Duodenal mucosa (tissue), 2 donors: ENCODE measurements around the gene CNOT6L.

Source experiments
- H3K27ac ChIP-seq: one replicate; pipeline ENCODE4 v1.7.0; 2013; ENCODE audit warnings: low read depth, low read length
- H3K27me3 ChIP-seq, 2 donors: one replicate each; pipeline ENCODE4 v1.7.0; 2013; ENCODE audit warnings: low read length in 2 of 2, control low read depth in 1 of 2; ENCODE audit not compliant: insufficient read depth in 2 of 2, control insufficient read depth in 1 of 2
- H3K36me3 ChIP-seq, 2 donors: one replicate each; pipeline ENCODE4 v1.7.0; 2013; ENCODE audit warnings: low read length in 2 of 2, control low read depth in 1 of 2; ENCODE audit not compliant: insufficient read depth in 2 of 2, control insufficient read depth in 1 of 2
- H3K4me1 ChIP-seq, 2 donors: one replicate each; pipeline ENCODE4 v1.7.0; 2013; ENCODE audit warnings: low read length in 2 of 2, control low read depth in 1 of 2; ENCODE audit not compliant: insufficient read depth in 2 of 2, control insufficient read depth in 1 of 2
- H3K4me3 ChIP-seq, 2 donors: one replicate each; pipeline ENCODE4 v1.7.0; 2013; ENCODE audit warnings: low read length in 2 of 2, low read depth in 1 of 2
- H3K9ac ChIP-seq, 2 donors: one replicate each; pipeline ENCODE4 v1.7.0; 2013; ENCODE audit warnings: low read length in 2 of 2, low read depth in 1 of 2
- H3K9me3 ChIP-seq, 2 donors: one replicate each; pipeline ENCODE4 v1.7.0; 2013; ENCODE audit warnings: low read length in 2 of 2, control low read depth in 1 of 2; ENCODE audit not compliant: control insufficient read depth in 1 of 2

Gene CNOT6L

GRCh38 chr4:77703666-77704065, 115.5 kb downstream of the CNOT6L start:
- H3K9me3 ChIP-seq: no peaks in the 10 kb centered on the region
- no peaks in the 10 kb centered on the region for H3K36me3 ChIP-seq
- no peaks in the 10 kb centered on the region for H3K27me3 ChIP-seq
- H3K27ac ChIP-seq: no peak overlapping the region
- H3K9ac ChIP-seq: no peak overlapping the region
- no peaks in the 10 kb centered on the region for H3K4me1 ChIP-seq
- H3K4me3 ChIP-seq: no peak overlapping the region

DNA sequence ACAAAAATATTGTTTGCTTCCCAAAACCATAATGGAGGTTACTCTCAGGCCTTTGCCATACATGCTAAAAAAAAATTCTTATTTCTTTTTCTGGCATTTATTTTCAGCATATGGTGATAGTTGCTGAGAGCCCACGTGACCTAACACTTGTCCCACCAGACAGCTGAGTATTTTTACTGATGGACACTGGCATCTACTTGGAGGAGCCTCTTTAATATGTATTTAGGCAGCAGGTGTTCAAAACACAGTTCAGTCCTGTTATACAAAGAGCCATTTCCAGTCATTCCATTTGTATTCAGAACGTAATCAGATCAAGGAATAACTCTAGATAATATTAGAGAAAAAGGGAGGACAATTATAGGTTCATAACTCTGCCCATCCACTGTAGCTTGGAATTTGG, 118.0 kb downstream of the CNOT6L start:
- no peaks in the 10 kb centered on the region for H3K27me3 ChIP-seq
- H3K9me3 ChIP-seq: no peaks in the 10 kb centered on the region
- H3K4me1 ChIP-seq: no peaks in the 10 kb centered on the region
- no peak overlapping the region for H3K4me3 ChIP-seq
- no peak overlapping the region for H3K27ac ChIP-seq
- no peak overlapping the region for H3K9ac ChIP-seq
- no peaks in the 10 kb centered on the region for H3K36me3 ChIP-seq

DNA sequence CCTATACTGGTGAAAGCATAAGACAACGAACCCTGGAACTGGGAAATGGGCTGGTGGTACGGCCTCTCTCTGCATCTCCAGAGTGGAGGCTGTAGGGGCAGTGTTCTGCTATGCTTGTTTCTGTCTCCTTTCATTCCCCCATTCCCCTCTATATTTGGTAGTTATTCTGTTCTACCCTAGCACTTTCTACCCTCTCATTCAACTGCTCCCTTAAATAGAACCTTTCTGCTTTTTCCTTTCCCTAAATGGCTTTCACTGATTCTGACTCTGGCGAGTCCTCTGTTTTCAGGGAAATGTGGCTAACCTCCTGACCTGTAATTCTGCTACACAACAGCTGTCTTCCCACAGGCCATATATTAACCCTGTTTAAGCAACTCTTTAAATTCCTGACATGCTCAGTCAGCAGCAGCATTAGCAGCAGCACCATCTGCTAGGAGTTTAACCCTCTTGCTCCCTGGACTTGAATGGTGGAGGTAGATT, 119.4 kb downstream of the CNOT6L start:
- H3K4me3 ChIP-seq: no peak overlapping the region
- no peak overlapping the region for H3K27ac ChIP-seq
- no peaks in the 10 kb centered on the region for H3K4me1 ChIP-seq
- no peaks in the 10 kb centered on the region for H3K9me3 ChIP-seq
- no peaks in the 10 kb centered on the region for H3K36me3 ChIP-seq
- H3K27me3 ChIP-seq: no peaks in the 10 kb centered on the region
- no peak overlapping the region for H3K9ac ChIP-seq

DNA sequence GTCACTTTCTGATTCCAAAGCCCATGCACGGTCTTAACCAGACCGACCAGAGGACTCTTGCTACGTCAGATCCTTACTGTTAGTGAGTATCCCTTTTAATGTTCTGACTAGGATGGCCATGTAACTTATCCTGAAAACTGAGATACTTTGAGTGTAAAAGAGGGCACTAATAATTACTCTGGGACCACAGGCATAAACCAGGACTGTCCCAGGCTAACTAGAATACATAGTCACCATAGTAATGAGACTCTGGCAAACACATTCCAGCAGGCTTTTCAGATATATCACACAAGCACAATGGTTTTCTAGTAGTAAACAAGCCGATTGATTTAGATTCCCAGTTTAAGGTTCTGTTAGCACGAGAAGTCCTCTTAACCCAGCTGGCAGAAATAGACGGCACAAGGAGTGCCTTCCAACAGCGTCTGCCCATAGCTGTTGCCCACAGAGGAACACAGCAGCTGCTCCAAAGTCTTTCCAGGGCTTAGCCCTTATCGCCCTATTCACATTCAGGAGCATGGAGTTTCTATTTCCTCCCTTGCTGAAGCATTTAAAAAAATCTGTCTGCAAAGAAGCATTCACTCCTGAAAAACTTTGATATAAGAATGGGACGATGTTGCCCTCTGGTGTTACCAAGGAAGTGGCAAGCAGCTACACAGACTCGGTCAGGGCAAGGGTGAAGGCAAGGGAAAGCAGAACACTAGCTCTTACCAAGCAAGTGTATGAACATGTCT, 121.1 kb downstream of the CNOT6L start:
- H3K4me3 ChIP-seq: peak overlapping the region; percentile 23 to 40
- H3K27me3 ChIP-seq: no peaks in the 10 kb centered on the region
- no peaks in the 10 kb centered on the region for H3K4me1 ChIP-seq
- no peak overlapping the region for H3K9ac ChIP-seq
- no peaks in the 10 kb centered on the region for H3K36me3 ChIP-seq
- no peak overlapping the region for H3K27ac ChIP-seq
- H3K9me3 ChIP-seq: no peaks in the 10 kb centered on the region

- Histone ChIP-seq H3K9me3 (no peaks in the 10 kb centered on the region), H3K27me3 (no peaks in the 10 kb centered on the region), H3K9ac (no peak overlapping the region), H3K36me3 (no peaks in the 10 kb centered on the region), H3K4me1 (no peaks in the 10 kb centered on the region), H3K27ac (no peak overlapping the region), H3K4me3 (no peak overlapping the region)
Measured at GRCh38 chr4:77695774-77696173, 123.4 kb downstream of the CNOT6L start.

DNA sequence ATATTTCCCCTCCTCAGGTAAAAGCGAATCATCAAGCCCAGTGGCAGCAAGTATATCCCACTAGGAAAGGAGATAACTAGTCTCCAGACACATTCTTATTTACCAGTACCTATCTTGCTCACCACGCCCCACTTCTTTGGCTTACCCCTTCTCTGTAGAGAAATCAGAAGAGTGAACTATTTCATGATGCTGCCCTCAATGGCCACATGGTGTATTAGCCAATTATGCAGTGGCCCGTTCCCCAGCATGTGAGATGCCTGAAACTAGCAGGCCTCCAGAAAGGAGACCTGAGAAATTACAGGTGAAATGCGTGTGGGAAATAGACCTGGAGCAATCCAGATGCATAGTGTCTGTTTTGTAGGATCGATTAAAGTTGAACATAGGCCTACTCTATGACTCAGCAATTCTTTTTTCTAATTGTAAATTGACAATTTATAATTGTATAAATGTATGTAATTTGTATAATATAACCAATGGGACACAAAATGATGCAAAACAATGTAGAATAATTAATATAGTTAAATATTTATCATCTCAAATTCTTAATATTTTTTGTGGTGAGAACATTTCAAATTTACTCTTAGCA, 126.2 kb downstream of the CNOT6L start:
- Histone ChIP-seq H3K4me3 (no peak overlapping the region), H3K27ac (no peak overlapping the region), H3K9ac (no peak overlapping the region), H3K9me3 (no peaks in the 10 kb centered on the region), H3K4me1 (no peaks in the 10 kb centered on the region), H3K36me3 (no peaks in the 10 kb centered on the region), H3K27me3 (no peaks in the 10 kb centered on the region)

GRCh38 chr4:77681792-77682191, 137.4 kb downstream of the CNOT6L start:
- Histone ChIP-seq H3K9me3 (no peaks in the 10 kb centered on the region), H3K4me1 (no peaks in the 10 kb centered on the region), H3K9ac (no peak overlapping the region), H3K27ac (no peak overlapping the region), H3K36me3 (no peaks in the 10 kb centered on the region), H3K27me3 (no peaks in the 10 kb centered on the region), H3K4me3 (no peak overlapping the region)

GRCh38 chr4:77676842-77677241, 142.3 kb downstream of the CNOT6L start:
- Histone ChIP-seq H3K9ac (no peak overlapping the region), H3K9me3 (no peaks in the 10 kb centered on the region), H3K36me3 (no peaks in the 10 kb centered on the region), H3K4me3 (no peak overlapping the region), H3K27ac (no peak overlapping the region), H3K4me1 (no peaks in the 10 kb centered on the region), H3K27me3 (no peaks in the 10 kb centered on the region)

- Histone ChIP-seq H3K9me3 (no peaks in the 10 kb centered on the region), H3K27ac (no peak overlapping the region), H3K4me1 (peaks cover 0 to 3% of the 10 kb centered on the region in 2 donors), H3K4me3 (no peak overlapping the region), H3K27me3 (no peaks in the 10 kb centered on the region), H3K9ac (no peak overlapping the region), H3K36me3 (no peaks in the 10 kb centered on the region)
Measured at GRCh38 chr4:77671051-77671450, 148.1 kb downstream of the CNOT6L start.

- H3K27me3 ChIP-seq: no peaks in the 10 kb centered on the region
- peaks cover 0 to 3% of the 10 kb centered on the region in 2 donors for H3K4me1 ChIP-seq
- no peaks in the 10 kb centered on the region for H3K36me3 ChIP-seq
Measured at GRCh38 chr4:77669946-77670590, 149.1 kb downstream of the CNOT6L start.

More at GRCh38 chr4:77669946-77670590, 149.1 kb downstream of the CNOT6L start:
- Histone ChIP-seq H3K9ac (no peak overlapping the region), H3K9me3 (no peaks in the 10 kb centered on the region), H3K27ac (no peak overlapping the region), H3K4me3 (no peak overlapping the region)
